Vagina (tissue), 2 donors: Measurements from ENCODE around the gene FYB2.

Experiments
- CTCF ChIP-seq, 3 experiments: fragments of 450-650 bp in 2 of 3; fragments of 200-600 bp in 1 of 3; sonication (generic) in 1 of 3; IDR thresholded peaks; one replicate each; pipeline ENCODE4 v1.5.1; 2017 to 2019; ENCODE audit warnings: antibody characterized with exemption in 3 of 3, mild to moderate bottlenecking in 2 of 3, moderate library complexity in 2 of 3
- POLR2AphosphoS5 ChIP-seq, 2 donors: sonication (generic); formaldehyde crosslinking; IDR thresholded peaks; one replicate each; pipeline ENCODE4 v1.9.0; 2017; ENCODE audit warnings: antibody characterized with exemption in 2 of 2, mild to moderate bottlenecking in 2 of 2, low read depth in 1 of 2; ENCODE audit not compliant: insufficient read depth in 1 of 2

- TF ChIP-seq CTCF (IDR thresholded peaks at IDR 0.05) (no peak), POLR2AphosphoS5 (IDR thresholded peaks at IDR 0.05; ENCODE audit: insufficient read depth in 1 of 2, low read depth in 1 of 2) (no peak)
Measured at GRCh38 chr1:56758135-56758534, 61.1 kb downstream of the FYB2 start.
